HepG2 (cell line): ENCODE data around the gene CNP. TPM values are rescaled to one million over a fixed set of nuclear protein-coding genes. Genes with fewer than 3 reads are reported as not detected.

Source experiments
- AGO1 ChIP-seq: fragments of 200-400 bp; formaldehyde crosslinking; IDR thresholded peaks from 2 replicates; pipeline ENCODE4 v1.6.1; 2017; ENCODE audit warnings: mild to moderate bottlenecking, low read depth, low read length, moderate library complexity; ENCODE audit not compliant: poor library complexity, severe bottlenecking
- HMGA1 ChIP-seq: sonication (generic); formaldehyde crosslinking; conservative IDR thresholded peaks from 2 replicates; pipeline ENCODE4 v1.4.0; 2020; ENCODE audit warnings: missing genetic modification reagents
- MATR3 ChIP-seq: sonication (generic); formaldehyde crosslinking; IDR thresholded peaks from 2 replicates; pipeline ENCODE4 v1.4.0; 2020; ENCODE audit warnings: missing genetic modification reagents
- MBD4 ChIP-seq: IDR thresholded peaks from 2 replicates; pipeline ENCODE4 v1.6.1; 2012; ENCODE audit warnings: low read length, inconsistent platforms, borderline replicate concordance
- MYC ChIP-seq: sonication (generic); formaldehyde crosslinking; IDR thresholded peaks from 2 replicates; pipeline ENCODE4 v1.9.0; 2021; ENCODE audit warnings: missing genetic modification reagents, borderline replicate concordance
- NCOR1 ChIP-seq: fragments of 200-600 bp; sonication (generic); IDR thresholded peaks from 2 replicates; pipeline ENCODE4 v1.7.0; 2017; ENCODE audit warnings: antibody characterized with exemption, low read length, borderline replicate concordance
- NFYC ChIP-seq: IDR thresholded peaks from 2 replicates; pipeline ENCODE4 v1.6.1; 2016; ENCODE audit warnings: missing genetic modification reagents, missing compliant biosample characterization
- POLR2A ChIP-seq, 2 experiments: IDR thresholded peaks; 2 replicates each; pipeline ENCODE4 v1.6.1; 2011; ENCODE audit warnings: low read depth in 2 of 2, low read length in 2 of 2, mild to moderate bottlenecking in 1 of 2, moderate library complexity in 1 of 2; ENCODE audit not compliant: insufficient read depth in 1 of 2
- POLR2AphosphoS5 ChIP-seq: IDR thresholded peaks from 2 replicates; pipeline ENCODE4 v1.6.1; 2012; ENCODE audit warnings: low read depth, low read length
- RBFOX2 ChIP-seq: fragments of 200-400 bp; formaldehyde crosslinking; IDR thresholded peaks from 2 replicates; pipeline ENCODE4 v1.6.1; 2017; ENCODE audit warnings: low read depth, mild to moderate bottlenecking, low read length
- SOX6 ChIP-seq, 2 experiments: fragments of 450-650 bp in 1 of 2; sonication (generic) in 1 of 2; formaldehyde crosslinking in 1 of 2; IDR thresholded peaks; 2 replicates each; pipeline versions ENCODE4 v1.4.0 to v1.6.1; 2017 to 2020; ENCODE audit warnings: antibody characterized with exemption in 1 of 2, mild to moderate bottlenecking in 1 of 2, missing genetic modification reagents in 1 of 2
- ZFP91 ChIP-seq: sonication (generic); formaldehyde crosslinking; IDR thresholded peaks from 2 replicates; pipeline ENCODE4 v1.9.0; 2022; ENCODE audit warnings: missing genetic modification reagents, mild to moderate bottlenecking, borderline replicate concordance
- ZNF3 ChIP-seq: IDR thresholded peaks from 2 replicates; pipeline ENCODE4 v1.7.0; 2017; ENCODE audit warnings: inconsistent platforms
- ZNF337 ChIP-seq: sonication (generic); formaldehyde crosslinking; IDR thresholded peaks from 2 replicates; pipeline ENCODE4 v1.5.1; 2020; ENCODE audit warnings: missing genetic modification reagents, low read depth, mild to moderate bottlenecking, borderline replicate concordance
- ZNF549 ChIP-seq: sonication (generic); formaldehyde crosslinking; IDR thresholded peaks from 2 replicates; pipeline ENCODE4 v1.5.0; 2020; ENCODE audit warnings: missing genetic modification reagents
- ZNF615 ChIP-seq: sonication (generic); formaldehyde crosslinking; IDR thresholded peaks from 2 replicates; pipeline ENCODE4 v1.5.0; 2020; ENCODE audit warnings: mild to moderate bottlenecking, missing genetic modification reagents, borderline replicate concordance
- ZSCAN31 ChIP-seq: sonication (generic); formaldehyde crosslinking; IDR thresholded peaks from 2 replicates; pipeline ENCODE4 v1.5.0; 2020; ENCODE audit warnings: low read depth, mild to moderate bottlenecking, missing genetic modification reagents
- polyA plus RNA-seq, 8 experiments: library from polyadenylated mRNA; depleted of rRNA in 3 of 8; stranded (reverse) in 7 of 8; unstranded in 1 of 8; fragments of >200 nt; fragmentation: Illumina TruSeq in 4 of 8; extraction: Trizol in 4 of 8; gene quantifications; 2 replicates each; pipeline versions ENCODE4 v1.2.1 to v1.2.3, GENCODE V29; 2011 to 2016; ENCODE audit warnings: low read depth in 4 of 8, missing spikeins in 1 of 8, mixed read lengths in 1 of 8; ENCODE audit not compliant: insufficient read depth in 1 of 8
- total RNA-seq, 5 experiments: library from RNA; depleted of rRNA; stranded (reverse); fragments of >200 nt; fragmentation: Illumina TruSeq; extraction: Trizol; gene quantifications; 2 replicates each; pipeline ENCODE4 v1.2.3, GENCODE V29; 2016; ENCODE audit warnings: low read depth in 1 of 5
- TF ChIP-seq, protein P1 (sequence below): sonication (generic); formaldehyde crosslinking; IDR thresholded peaks from 2 replicates; pipeline ENCODE4 v1.5.1; 2020; ENCODE audit warnings: mild to moderate bottlenecking, missing genetic modification reagents, moderate library complexity
- TF ChIP-seq, protein P2 (sequence below): sonication (generic); formaldehyde crosslinking; IDR thresholded peaks from 2 replicates; pipeline ENCODE4 v1.8.0; 2022; ENCODE audit warnings: mild to moderate bottlenecking, missing genetic modification reagents; ENCODE audit not compliant: insufficient replicate concordance
- TF ChIP-seq, protein P3 (sequence below): sonication (generic); formaldehyde crosslinking; IDR thresholded peaks from 2 replicates; pipeline ENCODE4 v1.4.0; 2020; ENCODE audit warnings: low read depth, mild to moderate bottlenecking, missing genetic modification reagents
- TF ChIP-seq, protein P4 (sequence below): sonication (generic); formaldehyde crosslinking; IDR thresholded peaks from 2 replicates; pipeline ENCODE4 v1.5.0; 2020; ENCODE audit warnings: missing genetic modification reagents

The CNP gene
- total and polyA plus RNA-seq, 2 of the 13 experiments (the other 11 are each of a cell fraction or from before 2014, with no cell fraction given), result 97.2 to 161 TPM

GRCh38 chr17:41974658-41975057 lies 8.1 kb downstream of the CNP start (continued):
- TF ChIP-seq, protein P1, sequence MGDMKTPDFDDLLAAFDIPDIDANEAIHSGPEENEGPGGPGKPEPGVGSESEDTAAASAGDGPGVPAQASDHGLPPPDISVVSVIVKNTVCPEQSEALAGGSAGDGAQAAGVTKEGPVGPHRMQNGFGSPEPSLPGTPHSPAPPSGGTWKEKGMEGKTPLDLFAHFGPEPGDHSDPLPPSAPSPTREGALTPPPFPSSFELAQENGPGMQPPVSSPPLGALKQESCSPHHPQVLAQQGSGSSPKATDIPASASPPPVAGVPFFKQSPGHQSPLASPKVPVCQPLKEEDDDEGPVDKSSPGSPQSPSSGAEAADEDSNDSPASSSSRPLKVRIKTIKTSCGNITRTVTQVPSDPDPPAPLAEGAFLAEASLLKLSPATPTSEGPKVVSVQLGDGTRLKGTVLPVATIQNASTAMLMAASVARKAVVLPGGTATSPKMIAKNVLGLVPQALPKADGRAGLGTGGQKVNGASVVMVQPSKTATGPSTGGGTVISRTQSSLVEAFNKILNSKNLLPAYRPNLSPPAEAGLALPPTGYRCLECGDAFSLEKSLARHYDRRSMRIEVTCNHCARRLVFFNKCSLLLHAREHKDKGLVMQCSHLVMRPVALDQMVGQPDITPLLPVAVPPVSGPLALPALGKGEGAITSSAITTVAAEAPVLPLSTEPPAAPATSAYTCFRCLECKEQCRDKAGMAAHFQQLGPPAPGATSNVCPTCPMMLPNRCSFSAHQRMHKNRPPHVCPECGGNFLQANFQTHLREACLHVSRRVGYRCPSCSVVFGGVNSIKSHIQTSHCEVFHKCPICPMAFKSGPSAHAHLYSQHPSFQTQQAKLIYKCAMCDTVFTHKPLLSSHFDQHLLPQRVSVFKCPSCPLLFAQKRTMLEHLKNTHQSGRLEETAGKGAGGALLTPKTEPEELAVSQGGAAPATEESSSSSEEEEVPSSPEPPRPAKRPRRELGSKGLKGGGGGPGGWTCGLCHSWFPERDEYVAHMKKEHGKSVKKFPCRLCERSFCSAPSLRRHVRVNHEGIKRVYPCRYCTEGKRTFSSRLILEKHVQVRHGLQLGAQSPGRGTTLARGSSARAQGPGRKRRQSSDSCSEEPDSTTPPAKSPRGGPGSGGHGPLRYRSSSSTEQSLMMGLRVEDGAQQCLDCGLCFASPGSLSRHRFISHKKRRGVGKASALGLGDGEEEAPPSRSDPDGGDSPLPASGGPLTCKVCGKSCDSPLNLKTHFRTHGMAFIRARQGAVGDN (CRISPR knock-in tag), result peak; percentile 26; the same call in 1 of the 2 replicates
- TF ChIP-seq, protein P2, sequence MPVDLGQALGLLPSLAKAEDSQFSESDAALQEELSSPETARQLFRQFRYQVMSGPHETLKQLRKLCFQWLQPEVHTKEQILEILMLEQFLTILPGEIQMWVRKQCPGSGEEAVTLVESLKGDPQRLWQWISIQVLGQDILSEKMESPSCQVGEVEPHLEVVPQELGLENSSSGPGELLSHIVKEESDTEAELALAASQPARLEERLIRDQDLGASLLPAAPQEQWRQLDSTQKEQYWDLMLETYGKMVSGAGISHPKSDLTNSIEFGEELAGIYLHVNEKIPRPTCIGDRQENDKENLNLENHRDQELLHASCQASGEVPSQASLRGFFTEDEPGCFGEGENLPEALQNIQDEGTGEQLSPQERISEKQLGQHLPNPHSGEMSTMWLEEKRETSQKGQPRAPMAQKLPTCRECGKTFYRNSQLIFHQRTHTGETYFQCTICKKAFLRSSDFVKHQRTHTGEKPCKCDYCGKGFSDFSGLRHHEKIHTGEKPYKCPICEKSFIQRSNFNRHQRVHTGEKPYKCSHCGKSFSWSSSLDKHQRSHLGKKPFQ (CRISPR knock-in tag), result no peak
- TF ChIP-seq ZFP91 (CRISPR knock-in tag) (0 out of 2 replicates have a peak, but pooled peaks have one; percentile 33), MBD4 (no peak), ZNF615 (0 out of 2 replicates have a peak, but pooled peaks have one; percentile 24), NFYC (CRISPR knock-in tag) (no peak), POLR2A (IDR thresholded peaks at IDR 0.05; ENCODE audit: insufficient read depth in 1 of 2, low read depth in 2 of 2, low read length in 2 of 2) (peak in 1 of 2 experiments; percentile 53; a peak in 2 of 4 replicates), ZNF549 (CRISPR knock-in tag) (no peak), MATR3 (CRISPR knock-in tag) (no peak), SOX6 (IDR thresholded peaks at IDR 0.05) (no peak), SOX6 (CRISPR knock-in tag; IDR thresholded peaks at IDR 0.05) (no peak), POLR2AphosphoS5 (peak; percentile 47), RBFOX2 (peak; percentile 67; the same call in 1 of the 2 replicates), NCOR1 (no peak), HMGA1 (CRISPR knock-in tag) (no peak), MYC (CRISPR knock-in tag) (no peak), AGO1 (peak; percentile 86), ZSCAN31 (CRISPR knock-in tag) (no peak), ZNF337 (CRISPR knock-in tag) (no peak), ZNF3 (CRISPR knock-in tag) (no peak)
- TF ChIP-seq, protein P3, sequence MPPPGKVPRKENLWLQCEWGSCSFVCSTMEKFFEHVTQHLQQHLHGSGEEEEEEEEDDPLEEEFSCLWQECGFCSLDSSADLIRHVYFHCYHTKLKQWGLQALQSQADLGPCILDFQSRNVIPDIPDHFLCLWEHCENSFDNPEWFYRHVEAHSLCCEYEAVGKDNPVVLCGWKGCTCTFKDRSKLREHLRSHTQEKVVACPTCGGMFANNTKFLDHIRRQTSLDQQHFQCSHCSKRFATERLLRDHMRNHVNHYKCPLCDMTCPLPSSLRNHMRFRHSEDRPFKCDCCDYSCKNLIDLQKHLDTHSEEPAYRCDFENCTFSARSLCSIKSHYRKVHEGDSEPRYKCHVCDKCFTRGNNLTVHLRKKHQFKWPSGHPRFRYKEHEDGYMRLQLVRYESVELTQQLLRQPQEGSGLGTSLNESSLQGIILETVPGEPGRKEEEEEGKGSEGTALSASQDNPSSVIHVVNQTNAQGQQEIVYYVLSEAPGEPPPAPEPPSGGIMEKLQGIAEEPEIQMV, result no peak
- TF ChIP-seq, protein P4, sequence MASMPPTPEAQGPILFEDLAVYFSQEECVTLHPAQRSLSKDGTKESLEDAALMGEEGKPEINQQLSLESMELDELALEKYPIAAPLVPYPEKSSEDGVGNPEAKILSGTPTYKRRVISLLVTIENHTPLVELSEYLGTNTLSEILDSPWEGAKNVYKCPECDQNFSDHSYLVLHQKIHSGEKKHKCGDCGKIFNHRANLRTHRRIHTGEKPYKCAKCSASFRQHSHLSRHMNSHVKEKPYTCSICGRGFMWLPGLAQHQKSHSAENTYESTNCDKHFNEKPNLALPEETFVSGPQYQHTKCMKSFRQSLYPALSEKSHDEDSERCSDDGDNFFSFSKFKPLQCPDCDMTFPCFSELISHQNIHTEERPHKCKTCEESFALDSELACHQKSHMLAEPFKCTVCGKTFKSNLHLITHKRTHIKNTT, result no peak
